ENCODE results near the gene ATP5ME.
"Not testable (repeated sequence)": the region's sequence is repeated elsewhere in the genome, so short reads cannot be mapped to it uniquely, and the experiment has no call there.

Gene ATP5ME

DNA sequence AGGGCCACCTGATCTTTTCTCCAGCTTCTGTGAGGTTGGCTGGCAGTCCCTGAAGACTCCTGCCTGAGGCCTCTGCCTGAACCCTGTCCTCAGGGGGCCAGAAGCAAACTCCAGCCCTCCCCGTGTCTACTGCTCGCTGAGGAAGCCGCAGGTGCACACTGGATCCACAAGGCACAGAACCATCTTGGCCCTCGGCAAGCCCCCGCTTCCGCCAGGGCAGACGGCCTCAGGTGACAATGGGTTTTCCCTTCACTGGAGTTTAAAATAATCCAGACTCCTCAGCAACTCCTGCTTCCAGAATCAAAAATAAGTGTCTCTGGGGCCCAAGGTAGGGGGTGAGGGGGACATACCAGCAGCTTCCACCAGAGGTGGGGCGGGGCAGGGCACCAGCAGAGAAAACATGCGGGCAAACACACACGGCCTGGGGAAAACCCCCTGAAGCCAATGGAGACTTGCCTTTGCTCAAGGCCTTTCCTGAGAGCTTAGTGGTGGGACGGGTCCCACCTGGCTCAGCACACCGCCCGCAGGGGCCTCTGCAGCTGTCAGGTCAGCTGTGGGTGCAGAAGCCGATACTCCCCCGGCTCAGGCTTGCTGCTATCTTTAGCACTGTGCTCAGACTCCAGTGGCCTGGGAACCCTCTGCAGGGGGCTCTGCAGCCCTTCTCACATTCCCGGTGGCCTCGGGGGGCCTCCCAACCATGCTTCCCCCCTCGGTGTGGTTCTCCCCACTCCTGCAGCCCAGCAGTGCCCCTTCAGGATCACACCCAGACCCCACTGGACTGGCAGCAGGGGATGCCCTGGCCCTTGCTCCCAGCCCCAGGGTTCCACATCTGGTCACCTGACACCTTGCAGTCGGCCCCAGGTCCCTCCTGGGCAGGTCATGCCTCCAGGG lies 2.1 kb upstream of the ATP5ME start:
- no peak overlapping the region for H3K4me3 ChIP-seq (ENCODE audit: low read depth, low read length)
- TF ChIP-seq, protein P1, sequence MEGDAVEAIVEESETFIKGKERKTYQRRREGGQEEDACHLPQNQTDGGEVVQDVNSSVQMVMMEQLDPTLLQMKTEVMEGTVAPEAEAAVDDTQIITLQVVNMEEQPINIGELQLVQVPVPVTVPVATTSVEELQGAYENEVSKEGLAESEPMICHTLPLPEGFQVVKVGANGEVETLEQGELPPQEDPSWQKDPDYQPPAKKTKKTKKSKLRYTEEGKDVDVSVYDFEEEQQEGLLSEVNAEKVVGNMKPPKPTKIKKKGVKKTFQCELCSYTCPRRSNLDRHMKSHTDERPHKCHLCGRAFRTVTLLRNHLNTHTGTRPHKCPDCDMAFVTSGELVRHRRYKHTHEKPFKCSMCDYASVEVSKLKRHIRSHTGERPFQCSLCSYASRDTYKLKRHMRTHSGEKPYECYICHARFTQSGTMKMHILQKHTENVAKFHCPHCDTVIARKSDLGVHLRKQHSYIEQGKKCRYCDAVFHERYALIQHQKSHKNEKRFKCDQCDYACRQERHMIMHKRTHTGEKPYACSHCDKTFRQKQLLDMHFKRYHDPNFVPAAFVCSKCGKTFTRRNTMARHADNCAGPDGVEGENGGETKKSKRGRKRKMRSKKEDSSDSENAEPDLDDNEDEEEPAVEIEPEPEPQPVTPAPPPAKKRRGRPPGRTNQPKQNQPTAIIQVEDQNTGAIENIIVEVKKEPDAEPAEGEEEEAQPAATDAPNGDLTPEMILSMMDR (IDR thresholded peaks at IDR 0.05; ENCODE audit: low read depth, low read length): no peak

DNA sequence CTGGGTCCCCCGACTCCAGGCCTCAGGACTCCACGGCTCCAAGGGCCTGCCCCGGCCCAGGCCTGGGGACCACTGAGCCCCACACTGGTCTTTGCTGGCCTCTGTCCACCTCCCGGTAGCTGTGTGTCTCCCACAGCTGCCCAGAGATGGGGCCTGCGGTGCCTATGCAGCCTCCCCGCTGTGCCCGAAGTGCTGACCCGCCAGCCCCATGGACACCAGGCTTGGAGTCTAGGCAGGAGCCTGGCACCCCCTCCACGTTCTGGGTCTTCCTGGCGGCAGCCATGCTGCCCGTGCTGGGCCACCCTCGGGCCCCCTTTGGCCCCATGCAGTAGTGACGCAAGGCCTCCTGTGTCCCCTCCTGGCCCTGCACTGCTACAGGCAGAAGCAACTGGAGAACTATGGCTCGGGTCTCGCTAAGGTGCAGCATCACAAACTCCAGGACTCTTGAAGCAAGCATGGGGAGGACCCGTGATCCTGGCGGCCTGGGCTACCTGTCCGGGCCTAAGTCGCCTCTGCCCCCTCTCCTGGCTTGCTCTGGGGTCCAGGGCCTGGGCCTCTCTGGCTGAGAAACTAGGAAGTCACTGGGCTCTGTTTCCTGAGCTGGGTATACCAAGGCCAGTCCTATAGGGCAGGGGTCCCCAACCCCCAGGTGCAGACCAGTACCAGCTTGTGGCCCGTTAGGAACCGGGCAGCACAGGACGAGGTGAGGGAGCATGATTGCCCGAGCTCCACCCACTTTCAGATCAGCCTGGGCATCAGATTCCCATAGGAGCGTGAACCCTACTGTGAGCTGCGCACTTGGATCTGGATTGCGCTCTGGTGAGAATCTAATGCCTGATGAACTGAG lies 1.2 kb upstream of the ATP5ME start:
- H3K4me3 ChIP-seq (ENCODE audit: low read depth, low read length): peak overlapping the region; percentile 93
- TF ChIP-seq, protein P1 (IDR thresholded peaks at IDR 0.05; ENCODE audit: low read depth, low read length): no peak

DNA sequence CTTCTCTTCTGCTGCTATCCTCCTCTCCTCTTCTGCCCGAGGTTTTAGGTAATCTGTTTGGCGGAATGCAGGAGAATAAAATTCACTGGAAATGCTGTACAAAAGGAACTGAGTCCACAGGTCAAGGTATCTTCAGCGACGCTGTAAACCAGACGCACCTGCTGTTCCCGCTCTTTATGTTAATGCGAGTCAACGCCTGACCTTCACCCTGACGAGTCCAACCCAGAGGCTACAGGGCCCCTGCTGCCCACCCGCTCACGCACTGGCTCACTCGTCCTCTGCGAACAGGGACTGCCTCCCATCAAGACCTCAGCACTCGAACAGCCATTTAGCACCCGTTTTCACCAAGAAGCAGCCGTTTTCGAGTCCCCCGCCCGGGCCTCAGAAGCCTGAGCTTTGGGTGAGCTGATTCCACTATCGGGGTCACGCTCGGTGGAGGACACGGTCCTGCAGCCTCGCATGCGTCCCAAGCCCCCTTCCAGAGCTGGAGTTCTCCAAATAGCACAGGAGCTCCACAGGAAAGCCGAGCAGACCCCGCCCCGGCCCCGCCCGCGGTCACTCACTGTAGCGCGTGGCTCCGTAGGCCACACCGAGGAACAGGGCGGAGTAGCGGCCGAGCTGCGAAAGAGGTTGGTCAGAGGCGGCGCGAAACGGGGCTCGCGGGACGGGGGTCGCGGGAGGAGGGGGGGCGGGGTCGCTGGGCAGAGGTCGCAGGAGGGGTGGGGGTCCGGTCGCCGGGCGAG lies 556 bp downstream of the ATP5ME start:
- TF ChIP-seq, protein P1 (IDR thresholded peaks at IDR 0.05; ENCODE audit: low read depth, low read length): no peak
- H3K4me3 ChIP-seq (ENCODE audit: low read depth, low read length): peak overlapping the region; percentile 93

DNA sequence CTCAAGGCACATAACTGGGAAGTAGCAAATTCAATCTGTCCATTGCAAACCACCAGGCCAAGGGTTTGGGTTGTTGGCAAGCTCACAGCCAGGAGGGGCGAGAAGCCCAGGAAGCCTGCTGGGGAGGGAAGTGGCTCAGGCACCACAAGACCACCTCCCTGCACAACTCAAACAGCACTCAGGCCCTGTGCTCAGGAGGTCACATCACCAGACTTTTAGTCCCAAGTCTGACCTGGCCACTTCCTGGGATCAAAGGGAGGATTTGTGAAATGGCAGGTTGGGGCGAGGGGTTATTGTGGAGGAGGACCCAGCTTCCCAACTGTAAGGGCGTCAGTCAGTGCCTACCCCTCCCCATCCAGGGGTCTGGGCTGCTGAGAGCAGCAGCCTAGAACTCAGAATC lies 2.3 kb downstream of the ATP5ME start:
- no peak overlapping the region for H3K4me3 ChIP-seq (ENCODE audit: low read depth, low read length)
- TF ChIP-seq, protein P1 (IDR thresholded peaks at IDR 0.05; ENCODE audit: low read depth, low read length): no peak

DNA sequence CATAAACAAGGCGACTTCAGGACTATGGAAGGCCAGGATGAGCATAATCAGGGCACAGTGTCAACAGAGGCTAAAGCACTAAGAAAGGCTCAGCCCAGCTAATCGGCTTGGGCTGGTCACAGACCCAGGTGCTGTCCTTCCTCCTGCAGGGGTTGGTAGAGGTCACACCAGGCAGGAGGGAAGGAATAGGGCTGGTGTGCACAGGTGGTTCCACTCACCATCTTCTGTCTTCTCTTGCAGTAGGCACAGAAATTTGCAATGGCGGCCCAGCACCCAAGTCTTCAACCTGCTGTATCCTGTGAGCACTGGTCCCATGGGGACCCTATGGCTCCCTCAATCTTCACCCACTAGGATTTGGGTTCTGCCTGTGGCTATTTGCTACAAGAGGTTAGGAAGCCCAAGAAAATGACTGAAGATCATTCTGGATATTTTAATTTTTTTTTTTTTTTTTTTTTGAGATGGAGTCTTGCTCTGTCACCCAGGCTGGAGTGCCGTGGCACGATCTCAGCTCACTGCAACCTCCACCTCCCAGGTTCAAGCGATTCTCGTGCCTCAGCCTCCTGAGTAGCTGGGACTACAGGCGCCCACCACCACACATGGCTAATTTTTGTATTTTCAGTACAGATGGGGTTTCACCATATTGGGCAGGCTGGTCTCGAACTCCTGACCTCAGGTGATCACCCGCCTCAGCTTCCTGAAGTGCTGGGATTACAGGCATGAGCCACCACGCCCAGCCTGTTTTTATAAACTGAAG lies 4.1 kb downstream of the ATP5ME start:
- not testable (repeated sequence) for H3K4me3 ChIP-seq (ENCODE audit: low read depth, low read length)

- not testable (repeated sequence) for H3K4me3 ChIP-seq (ENCODE audit: low read depth, low read length)
These were observed 5.9 kb downstream of the ATP5ME start for GRCh38 chr4:668219-668618.

GRCh38 chr4:667545-667925 lies 6.5 kb downstream of the ATP5ME start:
- TF ChIP-seq, protein P1 (IDR thresholded peaks at IDR 0.05; ENCODE audit: low read depth, low read length): no peak
- no peak overlapping the region for H3K4me3 ChIP-seq (ENCODE audit: low read depth, low read length)
